IMR-90 (cell line): Measurements from ENCODE around the gene MAP1LC3C.

Source experiments
- BHLHE40 ChIP-seq: fragments of 150-350 bp; IDR thresholded peaks from 2 replicates; pipeline ENCODE4 v1.6.1; 2016; ENCODE audit warnings: mild to moderate bottlenecking, low read depth, low read length
- CEBPB ChIP-seq: IDR thresholded peaks from 2 replicates; pipeline ENCODE4 v1.6.1; 2012; ENCODE audit warnings: low read depth, low read length, improper control_type of control experiment
- CHD1 ChIP-seq: IDR thresholded peaks from 2 replicates; pipeline ENCODE4 v1.6.1; 2012; ENCODE audit warnings: low read depth, low read length, improper control_type of control experiment
- CTCF ChIP-seq: conservative IDR thresholded peaks from 2 replicates; pipeline ENCODE4 v1.5.1; 2012; ENCODE audit warnings: mild to moderate bottlenecking, low read depth, low read length, improper control_type of control experiment
- MAZ ChIP-seq: IDR thresholded peaks from 2 replicates; pipeline ENCODE4 v1.6.1; 2012; ENCODE audit warnings: low read depth, mild to moderate bottlenecking, low read length, improper control_type of control experiment, moderate library complexity, borderline replicate concordance
- MXI1 ChIP-seq: IDR thresholded peaks from 2 replicates; pipeline ENCODE4 v1.6.1; 2012; ENCODE audit warnings: low read depth, mild to moderate bottlenecking, low read length, moderate library complexity, borderline replicate concordance
- POLR2A ChIP-seq: IDR thresholded peaks from 2 replicates; pipeline ENCODE4 v1.6.1; 2012; ENCODE audit warnings: mild to moderate bottlenecking, low read depth, low read length
- RAD21 ChIP-seq: IDR thresholded peaks from 2 replicates; pipeline ENCODE4 v1.6.1; 2012; ENCODE audit warnings: low read length, improper control_type of control experiment
- RCOR1 ChIP-seq: IDR thresholded peaks from 2 replicates; pipeline ENCODE4 v1.6.1; 2012; ENCODE audit warnings: mild to moderate bottlenecking, low read length, improper control_type of control experiment; ENCODE audit not compliant: insufficient replicate concordance
- RFX5 ChIP-seq: IDR thresholded peaks from 2 replicates; pipeline ENCODE4 v1.8.0; 2012; ENCODE audit warnings: low read depth, mild to moderate bottlenecking, low read length, moderate library complexity
- TF ChIP-seq, protein P1 (sequence below): fragments of 150-350 bp; IDR thresholded peaks from 2 replicates; pipeline ENCODE4 v1.6.1; 2017; ENCODE audit warnings: mild to moderate bottlenecking, antibody characterized with exemption, low read length, low read depth

DNA sequence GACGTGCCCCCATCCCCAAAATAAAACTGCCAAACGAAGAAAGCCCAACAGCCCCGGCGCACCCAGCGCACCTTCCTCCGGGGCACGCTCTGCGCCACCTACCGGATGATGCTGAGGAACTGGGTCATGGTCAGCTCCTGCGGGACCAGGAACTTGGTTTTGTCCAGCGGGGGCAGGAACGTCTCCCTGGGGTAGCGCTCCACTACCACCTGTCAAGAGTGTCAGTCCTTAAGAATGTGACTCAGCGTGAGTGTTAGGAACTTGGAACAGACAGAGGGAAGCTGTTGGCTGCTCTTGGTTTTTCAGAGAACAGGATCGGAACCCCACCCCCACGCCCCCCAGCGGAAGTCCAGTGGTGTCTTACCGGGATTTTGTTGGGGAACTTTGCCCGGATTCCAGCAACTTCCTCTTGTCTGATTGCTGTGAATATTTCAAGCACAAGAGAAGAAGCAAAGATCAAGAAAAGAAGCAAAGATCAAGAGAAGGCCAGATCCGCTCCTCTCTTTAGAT lies 431 bp downstream of the MAP1LC3C start:
- TF ChIP-seq POLR2A (no peak), CEBPB (no peak), CTCF (peak; percentile 42), BHLHE40 (no peak), RFX5 (no peak), RCOR1 (no peak), MXI1 (no peak), RAD21 (peak; percentile 10; the same call in 1 of the 2 replicates), MAZ (no peak), CHD1 (no peak)
- TF ChIP-seq, protein P1, sequence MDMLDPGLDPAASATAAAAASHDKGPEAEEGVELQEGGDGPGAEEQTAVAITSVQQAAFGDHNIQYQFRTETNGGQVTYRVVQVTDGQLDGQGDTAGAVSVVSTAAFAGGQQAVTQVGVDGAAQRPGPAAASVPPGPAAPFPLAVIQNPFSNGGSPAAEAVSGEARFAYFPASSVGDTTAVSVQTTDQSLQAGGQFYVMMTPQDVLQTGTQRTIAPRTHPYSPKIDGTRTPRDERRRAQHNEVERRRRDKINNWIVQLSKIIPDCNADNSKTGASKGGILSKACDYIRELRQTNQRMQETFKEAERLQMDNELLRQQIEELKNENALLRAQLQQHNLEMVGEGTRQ: no peak
